ENCODE measurements around the gene TRIM13.
"Not testable (repeated sequence)": the region's sequence is repeated elsewhere in the genome, so short reads cannot be mapped to it uniquely, and the experiment has no call there.

Gene TRIM13

DNA sequence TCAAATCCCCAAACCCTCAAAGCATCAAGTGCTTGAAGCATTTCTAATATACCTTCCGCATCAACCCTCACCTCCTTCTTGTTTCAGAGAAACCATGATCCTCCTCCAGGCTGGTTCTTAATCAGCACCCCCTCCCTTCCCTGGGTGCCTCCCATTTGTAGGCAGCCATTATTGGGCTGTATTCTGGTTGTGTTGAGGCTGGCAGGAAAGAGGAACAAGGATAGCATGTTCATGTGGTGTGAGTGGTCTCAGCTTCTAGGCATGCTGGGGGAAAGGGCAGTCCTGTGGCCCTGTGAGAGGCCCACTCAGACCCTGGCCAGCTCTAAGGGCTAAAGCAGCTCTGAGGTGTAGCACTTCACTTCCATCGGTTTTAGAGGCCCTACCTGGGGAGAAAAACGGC, 18.9 kb upstream of the TRIM13 start:
- H3K36me3 Mint-ChIP-seq (ENCODE audit: insufficient read depth), result no peaks in the 10 kb centered on the region
- DNase-seq (no peak), ATAC-seq (replicated peaks) (no peak)
- H3K9me3 Mint-ChIP-seq, result no peaks in the 10 kb centered on the region
- H3K27me3 Mint-ChIP-seq, result no peaks in the 10 kb centered on the region
- H3K4me1 Mint-ChIP-seq (ENCODE audit: low read depth in 2 of 2), result no peaks in the 10 kb centered on the region
- no peak overlapping the region for H3K4me3 Mint-ChIP-seq
- H3K27ac Mint-ChIP-seq, result no peak overlapping the region

GRCh38 chr13:49980266-49980665, 16.6 kb upstream of the TRIM13 start:
- no peaks in the 10 kb centered on the region for H3K9me3 Mint-ChIP-seq
- H3K36me3 Mint-ChIP-seq (ENCODE audit: insufficient read depth), result no peaks in the 10 kb centered on the region
- H3K27ac Mint-ChIP-seq, result no peak overlapping the region
- no peak overlapping the region for H3K4me3 Mint-ChIP-seq
- H3K4me1 Mint-ChIP-seq (ENCODE audit: low read depth in 2 of 2), result no peaks in the 10 kb centered on the region
- ATAC-seq (replicated peaks) (no peak), DNase-seq (no peak)
- H3K27me3 Mint-ChIP-seq, result no peaks in the 10 kb centered on the region

GRCh38 chr13:49985129-49985528, 11.7 kb upstream of the TRIM13 start:
- Mint-ChIP-seq H3K27me3 (no peaks in the 10 kb centered on the region), H3K9me3 (no peaks in the 10 kb centered on the region), H3K4me3 (no peak overlapping the region), H3K27ac (no peak overlapping the region), H3K36me3 (ENCODE audit: insufficient read depth) (no peaks in the 10 kb centered on the region), H3K4me1 (ENCODE audit: low read depth in 2 of 2) (no peaks in the 10 kb centered on the region)
- DNase-seq (no peak), ATAC-seq (replicated peaks) (no peak)

DNA sequence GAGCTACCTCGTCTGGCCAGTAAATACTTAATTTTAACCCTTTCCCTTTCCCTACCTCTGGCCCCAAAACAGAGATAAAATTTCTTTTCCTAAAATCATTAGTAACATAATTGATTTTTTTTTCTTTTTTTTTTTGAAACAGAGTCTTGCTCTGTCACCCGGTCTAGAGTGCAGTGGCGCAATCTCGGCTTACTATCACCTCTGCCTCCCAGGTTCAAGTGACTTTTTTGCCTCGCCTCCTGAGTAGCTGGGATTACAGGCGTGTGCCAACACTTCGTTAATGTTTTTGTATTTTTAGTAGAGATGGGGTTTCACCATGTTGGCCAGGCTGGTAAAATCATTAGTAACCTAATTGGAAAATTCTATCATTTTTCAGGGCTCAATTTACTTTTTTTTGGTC, 10.4 kb upstream of the TRIM13 start:
- H3K4me1 Mint-ChIP-seq (ENCODE audit: low read depth in 2 of 2), result no peaks in the 10 kb centered on the region
- H3K27me3 Mint-ChIP-seq, result no peaks in the 10 kb centered on the region
- no peak overlapping the region for H3K27ac Mint-ChIP-seq
- no peak overlapping the region for H3K4me3 Mint-ChIP-seq
- H3K36me3 Mint-ChIP-seq (ENCODE audit: insufficient read depth), result no peaks in the 10 kb centered on the region
- H3K9me3 Mint-ChIP-seq, result no peaks in the 10 kb centered on the region
- DNase-seq (no peak), ATAC-seq (replicated peaks) (no peak)

- not testable (repeated sequence) for H3K4me3 Mint-ChIP-seq; H3K9me3 Mint-ChIP-seq; DNase-seq; ATAC-seq (replicated peaks); H3K27me3 Mint-ChIP-seq; H3K36me3 Mint-ChIP-seq (ENCODE audit: insufficient read depth); H3K27ac Mint-ChIP-seq; H3K4me1 Mint-ChIP-seq (ENCODE audit: low read depth in 2 of 2)
Measured at GRCh38 chr13:49990612-49991011, 6.2 kb upstream of the TRIM13 start.

DNA sequence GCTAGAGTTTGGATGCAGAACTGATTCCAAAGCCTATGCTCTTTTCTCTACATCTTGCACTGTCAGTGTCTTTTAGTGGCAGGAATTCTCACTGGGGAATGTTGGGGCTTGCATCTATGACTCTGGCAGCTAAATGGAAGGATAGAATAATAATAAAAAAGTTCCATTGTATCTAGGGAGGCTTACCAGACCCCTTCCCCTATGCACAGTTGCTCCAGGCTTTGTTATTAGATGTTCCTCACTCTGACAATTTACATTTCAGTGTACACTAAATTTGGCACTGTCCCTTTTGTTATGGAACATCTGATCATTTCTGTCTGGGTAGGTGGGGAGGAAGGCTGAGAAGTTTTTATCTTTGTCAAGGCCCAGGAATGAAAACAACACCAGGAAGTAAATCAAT, 3.7 kb upstream of the TRIM13 start:
- no peak for DNase-seq
- Mint-ChIP-seq H3K27ac (no peak overlapping the region), H3K36me3 (ENCODE audit: insufficient read depth) (peaks cover 17% of the 10 kb centered on the region), H3K4me1 (ENCODE audit: low read depth in 2 of 2) (peaks cover 4 to 15% of the 10 kb centered on the region in 2 donors), H3K4me3 (no peak overlapping the region), H3K27me3 (no peaks in the 10 kb centered on the region), H3K9me3 (no peaks in the 10 kb centered on the region)
- ATAC-seq (replicated peaks), result no peak

DNA sequence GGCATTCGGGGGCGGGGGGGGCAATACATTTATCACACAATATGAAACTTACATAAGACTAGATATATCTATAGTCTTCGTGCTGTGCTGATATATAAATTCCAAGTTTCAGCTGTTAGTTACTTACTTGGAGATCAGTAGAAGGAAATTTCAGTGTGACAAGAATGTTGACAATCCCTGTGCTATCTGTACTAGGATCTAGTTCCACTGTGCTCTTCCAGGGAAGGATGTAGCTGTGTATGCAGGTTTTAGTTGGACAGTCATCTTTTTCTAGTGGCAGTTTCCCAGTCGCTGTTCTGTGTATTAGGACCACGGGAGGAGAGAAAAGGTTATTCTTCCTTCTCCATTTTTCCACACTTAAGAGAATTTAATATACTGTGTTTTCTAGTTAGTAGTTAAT, 3.2 kb upstream of the TRIM13 start:
- peaks cover 10 to 20% of the 10 kb centered on the region in 2 donors for H3K4me1 Mint-ChIP-seq (ENCODE audit: low read depth in 2 of 2)

DNA sequence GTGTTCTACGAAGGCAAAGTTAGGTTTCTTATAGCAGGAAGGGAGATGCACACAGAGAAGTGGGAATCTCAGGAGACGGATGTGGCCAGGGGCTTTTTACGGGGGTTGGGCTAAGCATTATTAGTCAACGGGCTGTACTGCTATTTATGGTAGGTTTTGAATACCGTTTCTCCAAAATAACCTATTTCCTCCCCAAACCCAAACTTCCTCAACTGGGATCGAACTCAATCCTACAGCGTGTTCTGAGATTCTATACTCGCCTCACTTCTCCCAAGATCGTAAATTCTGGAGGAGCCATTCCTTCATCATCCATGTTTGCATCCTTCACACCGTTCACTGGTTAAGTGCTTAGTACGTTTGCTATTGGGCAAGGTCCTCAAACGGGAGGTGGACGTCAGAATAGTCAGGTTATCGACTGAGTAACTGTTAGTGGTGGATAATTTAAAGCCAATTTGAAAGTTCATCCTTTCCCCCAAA, 1.2 kb upstream of the TRIM13 start:
- Mint-ChIP-seq H3K4me1 (ENCODE audit: low read depth in 2 of 2) (peaks cover 14 to 37% of the 10 kb centered on the region in 2 donors), H3K27me3 (no peaks in the 10 kb centered on the region), H3K9me3 (no peaks in the 10 kb centered on the region), H3K27ac (peak overlapping the region in 1 of 2 donors; percentile 78), H3K4me3 (peak overlapping the region; percentile 85 to 86), H3K36me3 (ENCODE audit: insufficient read depth) (peaks cover 17% of the 10 kb centered on the region)
- no peak for ATAC-seq (replicated peaks)
- no peak for DNase-seq

More for the DNA sequence above, 3.2 kb upstream of the TRIM13 start:
- Mint-ChIP-seq H3K27me3 (no peaks in the 10 kb centered on the region), H3K4me3 (no peak overlapping the region), H3K36me3 (ENCODE audit: insufficient read depth) (peaks cover 17% of the 10 kb centered on the region), H3K27ac (no peak overlapping the region), H3K9me3 (no peaks in the 10 kb centered on the region)
- ATAC-seq (replicated peaks) (no peak), DNase-seq (no peak)

DNA sequence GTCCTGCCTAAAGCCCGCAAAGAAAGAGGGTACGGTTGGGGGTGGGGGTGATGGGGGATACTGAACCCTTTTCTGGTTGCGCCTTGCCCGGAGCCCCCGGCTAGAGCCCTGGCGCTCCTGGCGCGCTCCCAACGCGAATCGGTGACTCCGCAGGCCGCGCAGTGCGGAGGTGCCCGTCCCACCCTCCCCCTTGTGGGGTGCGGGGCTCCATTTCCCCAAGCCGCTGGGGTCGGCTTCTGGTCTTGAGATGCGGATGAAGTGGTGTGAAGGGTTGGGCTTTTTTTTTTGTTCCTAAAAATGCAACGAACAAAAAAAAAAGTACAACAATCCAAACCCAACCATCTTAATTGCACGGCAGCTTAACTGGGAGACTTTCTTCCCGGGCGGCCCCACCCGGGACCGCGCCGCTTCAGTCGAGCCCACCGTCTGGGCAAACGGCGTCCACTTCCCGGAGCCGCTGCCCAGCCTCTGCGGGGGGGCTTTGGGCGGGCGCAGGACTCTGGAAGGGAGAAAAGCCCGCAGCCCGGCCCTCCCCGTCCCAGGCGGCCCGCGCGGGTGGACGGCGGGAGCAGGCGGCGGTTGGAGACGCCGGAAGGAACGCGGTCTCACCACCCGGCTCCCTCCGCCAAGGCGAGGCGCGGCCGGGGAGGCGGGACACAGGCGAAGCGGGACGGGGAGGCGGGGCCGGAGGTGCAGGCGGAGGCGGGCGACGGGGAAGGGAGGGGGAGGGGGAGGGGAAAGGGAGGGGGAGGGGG, 504 bp upstream of the TRIM13 start:
- Mint-ChIP-seq H3K9me3 (no peaks in the 10 kb centered on the region), H3K27me3 (no peaks in the 10 kb centered on the region), H3K4me3 (peak overlapping the region; percentile 85 to 86), H3K4me1 (ENCODE audit: low read depth in 2 of 2) (peaks cover 18 to 43% of the 10 kb centered on the region in 2 donors), H3K36me3 (ENCODE audit: insufficient read depth) (peaks cover 21% of the 10 kb centered on the region), H3K27ac (peak overlapping the region; percentile 90 to 93)
- peak; percentile 73 to 81 (median 79) for DNase-seq
- peak; percentile 69 for ATAC-seq (replicated peaks)

GRCh38 chr13:49997955-49998354, 1.1 kb downstream of the TRIM13 start:
- Mint-ChIP-seq H3K9me3 (no peaks in the 10 kb centered on the region), H3K27ac (peak overlapping the region; percentile 90 to 93), H3K4me1 (ENCODE audit: low read depth in 2 of 2) (peaks cover 19 to 54% of the 10 kb centered on the region in 2 donors), H3K36me3 (ENCODE audit: insufficient read depth) (peaks cover 32% of the 10 kb centered on the region), H3K27me3 (no peaks in the 10 kb centered on the region), H3K4me3 (peak overlapping the region; percentile 85 to 86)
- no peak for ATAC-seq (replicated peaks)
- no peak for DNase-seq

- no peak for ATAC-seq (replicated peaks)
- Mint-ChIP-seq H3K4me3 (peak overlapping the region in 1 of 2 donors; percentile 85), H3K36me3 (ENCODE audit: insufficient read depth) (peaks cover 32% of the 10 kb centered on the region), H3K27ac (peak overlapping the region in 1 of 2 donors; percentile 25), H3K4me1 (ENCODE audit: low read depth in 2 of 2) (peaks cover 19 to 54% of the 10 kb centered on the region in 2 donors), H3K27me3 (no peaks in the 10 kb centered on the region), H3K9me3 (no peaks in the 10 kb centered on the region)
- no peak for DNase-seq
Measured at GRCh38 chr13:49998714-49999624, 2.1 kb downstream of the TRIM13 start.

GRCh38 chr13:50001287-50001686, 4.4 kb downstream of the TRIM13 start:
- Mint-ChIP-seq H3K27me3 (no peaks in the 10 kb centered on the region), H3K4me1 (ENCODE audit: low read depth in 2 of 2) (peaks cover 23 to 64% of the 10 kb centered on the region in 2 donors), H3K36me3 (ENCODE audit: insufficient read depth) (peaks cover 36% of the 10 kb centered on the region), H3K9me3 (no peaks in the 10 kb centered on the region), H3K4me3 (peak overlapping the region in 1 of 2 donors; percentile 22), H3K27ac (no peak overlapping the region)
- ATAC-seq (replicated peaks), result no peak
- DNase-seq, result no peak

DNA sequence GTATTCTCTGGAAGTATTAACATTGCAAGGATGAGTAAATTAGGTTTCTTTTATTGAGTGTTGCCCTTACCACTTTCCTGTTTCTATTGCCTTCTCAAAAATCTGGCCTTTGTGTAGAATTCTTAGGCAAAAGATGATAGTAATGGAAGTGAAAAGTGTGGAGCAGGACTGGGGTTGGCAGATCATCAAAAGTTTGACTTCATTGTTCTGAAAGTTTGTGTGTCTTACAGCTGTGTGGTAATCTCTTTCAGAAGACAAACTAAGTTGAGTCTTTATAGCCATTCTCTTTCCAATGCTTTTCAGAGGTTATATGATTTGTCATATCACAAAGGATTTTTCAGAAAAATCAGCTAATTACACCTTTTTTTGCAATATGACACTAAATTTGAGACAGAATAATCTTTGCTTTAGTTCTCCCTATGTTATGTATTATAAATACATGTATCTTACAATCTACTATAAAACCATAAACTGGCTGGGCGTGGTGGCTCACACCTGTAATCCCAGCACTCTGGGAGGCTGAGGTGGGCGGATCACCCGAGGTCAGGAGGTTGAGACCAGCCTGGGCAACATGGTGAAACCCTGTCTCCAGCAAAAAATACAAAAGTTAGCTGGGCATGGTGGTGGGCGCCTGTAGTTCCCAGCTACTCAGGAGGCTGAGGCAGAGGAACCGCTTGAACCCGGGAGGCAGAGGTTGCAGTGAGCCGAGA, 9.7 kb downstream of the TRIM13 start:
- Mint-ChIP-seq H3K9me3 (no peaks in the 10 kb centered on the region), H3K36me3 (ENCODE audit: insufficient read depth) (peaks cover 34% of the 10 kb centered on the region), H3K27ac (peak overlapping the region; percentile 38 to 55), H3K4me1 (ENCODE audit: low read depth in 2 of 2) (peaks cover 10 to 42% of the 10 kb centered on the region in 2 donors), H3K4me3 (no peak overlapping the region), H3K27me3 (no peaks in the 10 kb centered on the region)
- ATAC-seq (replicated peaks) (no peak), DNase-seq (no peak)
